Mucosa of rectum (tissue), 2 donors: ENCODE data around the gene SLC6A3.

ENCODE experiments used
- H3K27ac ChIP-seq, 2 donors: one replicate each; pipeline ENCODE4 v1.7.0; 2013; ENCODE audit warnings: inconsistent platforms in 2 of 2, low read depth in 2 of 2, low read length in 2 of 2
- H3K27me3 ChIP-seq, 2 donors: one replicate each; pipeline ENCODE4 v1.7.0; 2013; ENCODE audit warnings: low read length in 2 of 2; ENCODE audit not compliant: control insufficient read depth in 2 of 2, insufficient read depth in 2 of 2
- H3K36me3 ChIP-seq, 2 donors: one replicate each; pipeline ENCODE4 v1.7.0; 2013; ENCODE audit warnings: low read length in 2 of 2; ENCODE audit not compliant: control insufficient read depth in 2 of 2, insufficient read depth in 2 of 2
- H3K4me1 ChIP-seq, 2 donors: one replicate each; pipeline ENCODE4 v1.7.0; 2013; ENCODE audit warnings: low read length in 2 of 2, mild to moderate bottlenecking in 1 of 2; ENCODE audit not compliant: control insufficient read depth in 2 of 2, insufficient read depth in 2 of 2
- H3K4me3 ChIP-seq, 2 donors: one replicate each; pipeline ENCODE4 v1.7.0; 2013; ENCODE audit warnings: low read length in 2 of 2
- H3K9ac ChIP-seq, 2 donors: one replicate each; pipeline ENCODE4 v1.7.0; 2013; ENCODE audit warnings: low read length in 2 of 2, low read depth in 1 of 2, mild to moderate bottlenecking in 1 of 2
- H3K9me3 ChIP-seq, 2 donors: one replicate each; pipeline ENCODE4 v1.7.0; 2013; ENCODE audit warnings: low read length in 2 of 2; ENCODE audit not compliant: control insufficient read depth in 2 of 2
- donor health status: healthy.
- donor health status: Normal muscosa, but diverticular disease.

The SLC6A3 gene

GRCh38 chr5:1415059-1415425 lies 30.2 kb downstream of the SLC6A3 start:
- Histone ChIP-seq H3K9me3 (no peaks in the 10 kb centered on the region), H3K36me3 (no peaks in the 10 kb centered on the region), H3K27ac (no peak overlapping the region), H3K4me1 (no peaks in the 10 kb centered on the region), H3K27me3 (no peaks in the 10 kb centered on the region), H3K4me3 (no peak overlapping the region), H3K9ac (no peak overlapping the region)

GRCh38 chr5:1414311-1415058 lies 30.8 kb downstream of the SLC6A3 start:
- Histone ChIP-seq H3K4me1 (no peaks in the 10 kb centered on the region), H3K27ac (no peak overlapping the region), H3K9me3 (no peaks in the 10 kb centered on the region), H3K4me3 (no peak overlapping the region), H3K9ac (no peak overlapping the region), H3K36me3 (no peaks in the 10 kb centered on the region), H3K27me3 (no peaks in the 10 kb centered on the region)

GRCh38 chr5:1413611-1414241 lies 31.5 kb downstream of the SLC6A3 start:
- Histone ChIP-seq H3K4me3 (no peak overlapping the region), H3K27me3 (no peaks in the 10 kb centered on the region), H3K27ac (no peak overlapping the region), H3K9me3 (no peaks in the 10 kb centered on the region), H3K9ac (no peak overlapping the region), H3K4me1 (no peaks in the 10 kb centered on the region), H3K36me3 (no peaks in the 10 kb centered on the region)

GRCh38 chr5:1413211-1413610 lies 32.0 kb downstream of the SLC6A3 start:
- Histone ChIP-seq H3K36me3 (no peaks in the 10 kb centered on the region), H3K4me1 (no peaks in the 10 kb centered on the region), H3K27ac (no peak overlapping the region), H3K9ac (no peak overlapping the region), H3K27me3 (no peaks in the 10 kb centered on the region), H3K9me3 (no peaks in the 10 kb centered on the region), H3K4me3 (no peak overlapping the region)

GRCh38 chr5:1412621-1413020 lies 32.6 kb downstream of the SLC6A3 start:
- Histone ChIP-seq H3K27ac (no peak overlapping the region), H3K9me3 (no peaks in the 10 kb centered on the region), H3K4me3 (no peak overlapping the region), H3K9ac (no peak overlapping the region), H3K36me3 (no peaks in the 10 kb centered on the region), H3K27me3 (no peaks in the 10 kb centered on the region), H3K4me1 (no peaks in the 10 kb centered on the region)

GRCh38 chr5:1412163-1412562 lies 33.1 kb downstream of the SLC6A3 start:
- no peak overlapping the region for H3K4me3 ChIP-seq
- no peaks in the 10 kb centered on the region for H3K27me3 ChIP-seq
- no peaks in the 10 kb centered on the region for H3K9me3 ChIP-seq
- H3K9ac ChIP-seq = no peak overlapping the region
- no peak overlapping the region for H3K27ac ChIP-seq
- H3K4me1 ChIP-seq = no peaks in the 10 kb centered on the region
- H3K36me3 ChIP-seq = no peaks in the 10 kb centered on the region

- Histone ChIP-seq H3K27ac (no peak overlapping the region), H3K36me3 (no peaks in the 10 kb centered on the region), H3K9ac (no peak overlapping the region), H3K4me3 (no peak overlapping the region), H3K27me3 (no peaks in the 10 kb centered on the region), H3K9me3 (no peaks in the 10 kb centered on the region), H3K4me1 (no peaks in the 10 kb centered on the region)
These were observed 34.1 kb downstream of the SLC6A3 start for GRCh38 chr5:1411099-1411498.

GRCh38 chr5:1410156-1411014 lies 34.9 kb downstream of the SLC6A3 start:
- Histone ChIP-seq H3K9ac (no peak overlapping the region), H3K27ac (no peak overlapping the region), H3K36me3 (no peaks in the 10 kb centered on the region), H3K9me3 (no peaks in the 10 kb centered on the region), H3K4me1 (no peaks in the 10 kb centered on the region), H3K4me3 (no peak overlapping the region), H3K27me3 (no peaks in the 10 kb centered on the region)

- no peaks in the 10 kb centered on the region for H3K36me3 ChIP-seq
- H3K4me1 ChIP-seq = no peaks in the 10 kb centered on the region
- no peaks in the 10 kb centered on the region for H3K27me3 ChIP-seq
- H3K27ac ChIP-seq = no peak overlapping the region
- no peak overlapping the region for H3K9ac ChIP-seq
- no peaks in the 10 kb centered on the region for H3K9me3 ChIP-seq
- no peak overlapping the region for H3K4me3 ChIP-seq
These were observed 35.7 kb downstream of the SLC6A3 start for GRCh38 chr5:1409381-1410110.
